Activated T-cell treated with anti-CD3 and anti-CD28 coated beads for 1 hour (primary cell): ENCODE data around the gene RAC3.

Experiments used
- DNase-seq: peaks from one replicate; pipeline ENCODE4 v3.0.0-alpha.2; 2020; ENCODE audit warnings: low read depth

RAC3 gene

DNA sequence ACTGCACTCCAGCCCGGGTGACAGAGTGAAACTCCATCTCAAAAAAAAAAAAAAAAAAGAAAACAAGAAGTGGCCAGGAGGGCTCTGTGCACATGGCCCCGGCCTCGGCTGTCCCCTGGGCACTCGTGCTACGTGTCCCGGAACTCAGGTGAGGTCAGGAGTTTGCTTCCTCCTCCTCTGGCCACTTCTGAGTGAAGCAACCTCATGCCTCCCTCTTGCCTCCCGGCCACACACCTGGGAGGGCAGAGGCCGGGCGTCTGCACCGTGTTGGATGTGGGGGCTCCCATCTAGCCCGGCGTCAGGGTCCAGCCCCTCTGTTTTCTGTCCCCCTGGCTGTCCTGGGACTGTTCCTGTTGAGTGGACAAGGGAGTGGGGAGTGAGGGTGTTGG, 31.9 kb upstream of the RAC3 start:
- DNase-seq: no peak

DNA sequence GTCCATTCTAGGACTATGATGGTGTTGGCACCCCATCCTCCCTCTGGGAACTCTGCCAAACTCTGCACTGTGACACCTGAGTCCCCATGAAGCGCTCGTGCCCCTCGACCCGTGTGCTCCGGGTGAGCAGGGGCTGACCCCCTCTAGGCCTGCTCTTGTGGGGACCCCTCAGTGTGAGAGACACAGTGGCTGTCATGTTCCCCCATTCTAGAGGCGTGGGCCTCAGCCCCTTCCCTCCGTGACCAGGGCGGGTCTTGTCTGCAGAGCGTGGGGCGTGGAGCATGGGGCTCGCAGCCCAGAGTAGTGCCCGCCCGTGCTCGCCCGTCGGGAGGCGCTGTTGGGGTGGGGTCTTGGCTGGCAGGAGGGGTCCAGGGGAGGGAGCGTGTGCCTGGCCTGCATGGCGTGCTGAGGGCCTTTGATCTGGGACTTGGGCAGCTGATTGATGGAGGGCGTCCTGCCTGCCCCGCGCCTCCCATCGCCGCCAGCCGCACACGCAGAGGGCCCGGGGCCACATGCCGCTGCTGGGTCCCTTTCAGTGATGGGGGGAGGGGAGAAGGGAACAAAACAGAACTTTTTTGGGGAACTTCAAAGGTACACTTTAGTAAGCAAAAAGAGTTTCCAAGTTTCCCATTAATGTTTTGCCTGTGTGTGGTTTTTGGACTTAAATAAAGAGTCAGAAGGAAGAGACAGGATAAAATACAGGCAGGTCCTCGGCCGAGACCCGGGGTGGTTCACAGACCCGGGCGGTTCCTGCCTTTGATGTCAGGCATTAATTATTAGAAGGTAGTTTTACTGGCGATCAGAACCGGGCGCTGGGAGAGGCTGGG, 31.3 kb upstream of the RAC3 start:
- no peak for DNase-seq

DNA sequence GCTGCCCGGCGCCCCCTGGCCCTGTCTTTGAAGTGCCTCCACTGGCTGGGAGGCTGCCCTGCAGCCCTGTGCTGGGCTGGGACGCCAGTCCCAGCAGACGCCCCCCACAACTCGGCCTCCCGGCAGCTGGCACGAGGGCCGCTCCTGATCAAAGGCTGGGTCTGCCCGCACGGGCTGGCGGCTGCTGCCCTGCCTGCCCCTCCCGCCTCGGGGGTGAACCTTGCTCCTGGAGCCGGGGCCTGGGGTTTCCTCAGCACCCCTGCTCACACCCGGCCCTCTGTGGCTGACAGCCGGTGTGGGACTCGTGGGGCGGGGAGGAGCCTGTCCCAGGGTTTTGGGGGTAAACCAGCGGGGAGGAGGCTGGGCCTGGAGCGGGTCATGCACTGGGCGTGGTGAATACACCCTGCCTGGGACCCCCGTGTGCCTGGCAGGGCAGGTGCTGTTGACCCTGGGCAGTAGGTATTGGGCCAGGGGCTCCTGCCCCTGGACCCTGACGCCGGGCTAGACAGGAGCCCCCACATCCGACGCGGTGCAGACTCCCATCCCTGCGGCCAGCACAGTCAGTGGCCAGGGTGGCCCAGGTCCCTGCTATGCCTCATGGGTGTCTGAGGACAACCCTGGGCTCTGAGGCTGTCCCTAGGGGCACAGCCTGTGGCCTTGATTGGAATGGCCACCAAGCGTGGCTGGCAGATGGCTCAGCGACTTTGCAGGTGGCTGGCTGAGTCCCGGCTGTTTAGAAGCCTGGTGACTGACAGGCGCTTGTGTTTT, 30.5 kb upstream of the RAC3 start:
- DNase-seq: no peak

DNA sequence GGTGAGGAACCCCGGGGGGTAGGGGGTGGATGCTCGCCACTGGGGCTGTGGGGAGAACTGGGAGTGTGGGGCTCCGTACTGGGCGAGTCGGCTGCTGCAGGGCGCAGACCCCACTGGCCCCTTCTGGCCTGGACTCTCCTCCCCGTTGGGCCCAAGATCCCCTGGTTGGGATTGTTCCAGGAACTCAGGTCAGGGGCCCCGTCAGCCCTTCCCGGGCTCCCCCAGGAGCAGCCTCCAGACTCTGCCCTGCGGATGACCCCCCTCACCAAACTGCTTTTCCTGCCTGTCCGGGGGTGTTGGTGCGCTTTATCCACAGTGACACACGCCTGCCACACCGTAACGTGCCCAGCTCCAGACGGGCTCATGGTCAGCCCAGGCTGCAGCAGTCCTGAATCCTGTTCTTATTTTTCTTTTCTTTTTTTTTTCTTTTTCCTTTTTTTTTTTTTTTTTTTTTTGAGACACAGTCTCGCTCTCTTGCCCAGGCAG, 29.9 kb upstream of the RAC3 start:
- no peak for DNase-seq

DNA sequence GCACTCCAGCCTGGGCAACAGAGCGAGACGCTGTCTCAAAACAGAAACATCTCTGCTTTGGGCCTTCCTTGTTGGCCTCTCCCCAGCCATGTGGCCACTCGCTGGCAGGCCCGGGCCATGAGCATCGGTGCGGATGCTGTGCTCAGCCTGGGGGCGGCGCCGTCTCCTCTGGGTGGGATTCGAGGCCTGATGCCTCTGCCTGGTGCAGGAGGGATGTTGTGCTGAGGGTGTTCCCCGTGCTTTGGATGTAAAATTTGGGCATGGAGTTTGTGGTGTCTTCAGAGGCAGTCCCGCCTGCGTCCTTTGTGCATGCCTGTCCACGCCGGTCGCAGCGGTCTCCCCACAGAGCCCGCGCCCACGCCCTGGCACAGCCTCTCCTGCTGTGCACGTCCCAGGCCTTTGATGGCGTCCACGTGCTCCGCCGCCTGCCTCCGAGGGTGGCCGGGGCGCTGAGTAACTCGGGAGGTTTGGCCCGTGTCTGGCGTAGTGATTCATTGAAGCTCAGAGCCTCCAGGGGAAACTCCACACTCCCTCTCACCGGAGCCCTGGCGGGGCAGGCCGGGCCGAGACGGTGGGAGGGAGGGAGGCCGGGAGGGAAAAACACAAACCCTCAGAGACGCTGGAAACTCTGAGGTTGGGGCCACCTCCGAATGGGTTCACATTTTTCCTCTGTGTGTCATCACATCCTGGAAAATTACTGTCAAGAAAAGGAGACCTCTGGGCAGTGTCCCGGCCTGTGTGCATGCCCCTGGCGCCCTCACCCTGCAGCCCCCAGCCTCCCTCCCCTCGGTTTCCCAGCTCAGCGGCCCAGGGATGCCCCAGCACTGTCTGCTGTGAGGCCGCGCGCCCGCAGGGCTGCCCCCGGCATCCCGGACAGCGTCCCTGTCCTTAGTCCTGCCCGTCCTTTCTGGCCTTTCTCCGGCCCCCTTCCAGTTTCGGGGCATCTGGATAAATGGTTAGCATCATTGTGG, 27.8 kb upstream of the RAC3 start:
- DNase-seq: no peak

DNA sequence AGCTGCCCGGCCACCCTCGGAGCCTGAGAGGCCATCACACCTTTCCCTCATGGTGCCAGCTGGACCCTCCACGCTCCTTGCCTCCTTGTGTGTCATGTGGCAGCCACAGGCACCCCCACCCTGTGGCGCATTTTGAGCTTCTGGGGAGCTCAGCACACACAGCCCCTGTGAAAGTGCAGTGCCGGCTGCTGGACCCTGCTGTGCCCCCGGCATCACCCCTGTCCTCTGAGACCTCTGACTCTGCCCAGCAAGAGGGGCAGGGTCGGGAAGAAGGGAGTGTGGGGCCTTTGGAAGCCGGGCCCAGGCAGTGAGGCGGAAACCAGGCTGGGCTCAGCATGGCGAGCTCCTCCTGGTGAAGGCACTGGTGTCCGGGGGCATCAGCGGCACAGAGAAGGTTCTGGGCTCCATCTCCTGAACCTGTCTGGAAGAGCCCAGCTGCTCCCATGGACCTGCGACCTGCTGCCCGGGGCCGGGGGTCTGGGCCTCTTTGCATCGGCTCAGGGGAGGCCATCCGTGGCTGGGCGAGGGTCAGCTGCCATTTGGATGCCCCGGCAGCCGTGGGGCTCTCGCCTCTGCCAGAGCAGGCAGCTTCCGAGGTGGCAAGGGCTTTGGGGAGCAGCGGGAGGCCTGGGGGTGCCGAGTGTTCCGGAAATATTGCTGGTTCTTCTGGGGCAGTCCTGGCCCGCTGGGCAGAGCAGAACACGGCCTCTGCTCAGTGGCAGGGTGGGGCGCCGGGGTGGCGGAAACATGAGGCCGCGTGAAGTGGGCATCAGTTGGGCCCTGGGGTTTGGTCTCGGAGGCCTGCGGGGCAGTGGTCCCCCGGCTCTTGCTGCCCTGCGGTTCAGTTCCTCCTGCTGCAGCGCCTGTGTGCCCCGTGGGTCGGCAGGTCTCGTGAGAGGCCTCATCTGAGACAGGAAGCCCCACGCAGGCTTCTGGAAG, 26.7 kb upstream of the RAC3 start:
- DNase-seq: no peak

DNA sequence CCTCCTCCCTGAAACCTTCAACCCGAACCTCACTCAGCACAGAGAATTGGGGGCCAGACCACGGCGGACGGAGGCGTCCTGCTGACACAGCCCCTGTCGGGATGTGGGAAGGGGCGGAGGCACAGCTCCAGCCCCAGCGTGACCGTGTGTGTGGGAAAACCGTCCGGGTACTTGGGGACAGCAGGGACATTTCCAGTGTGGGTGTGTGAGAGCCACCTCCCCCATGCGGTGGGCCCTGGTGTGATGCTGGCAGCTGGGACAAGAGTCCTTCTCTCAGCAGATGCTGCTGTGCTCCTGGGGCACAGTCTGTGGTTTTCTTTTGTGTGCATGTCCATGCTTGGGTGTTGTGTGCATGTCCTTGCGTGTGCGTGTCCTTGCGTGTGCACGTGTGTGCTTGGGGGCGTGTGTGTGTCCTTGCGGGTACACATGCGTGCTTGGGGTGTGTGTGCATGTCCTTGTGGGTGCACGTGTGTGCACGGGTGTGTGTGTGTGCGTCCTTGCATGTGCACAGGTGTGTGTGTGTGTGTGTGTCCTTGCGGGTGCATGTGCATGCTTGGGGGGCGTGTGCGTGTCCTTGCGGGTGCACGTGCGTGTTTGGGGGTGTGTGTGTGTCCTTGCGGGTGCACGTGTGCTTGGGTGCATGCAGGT, 25.7 kb upstream of the RAC3 start:
- no peak for DNase-seq

DNA sequence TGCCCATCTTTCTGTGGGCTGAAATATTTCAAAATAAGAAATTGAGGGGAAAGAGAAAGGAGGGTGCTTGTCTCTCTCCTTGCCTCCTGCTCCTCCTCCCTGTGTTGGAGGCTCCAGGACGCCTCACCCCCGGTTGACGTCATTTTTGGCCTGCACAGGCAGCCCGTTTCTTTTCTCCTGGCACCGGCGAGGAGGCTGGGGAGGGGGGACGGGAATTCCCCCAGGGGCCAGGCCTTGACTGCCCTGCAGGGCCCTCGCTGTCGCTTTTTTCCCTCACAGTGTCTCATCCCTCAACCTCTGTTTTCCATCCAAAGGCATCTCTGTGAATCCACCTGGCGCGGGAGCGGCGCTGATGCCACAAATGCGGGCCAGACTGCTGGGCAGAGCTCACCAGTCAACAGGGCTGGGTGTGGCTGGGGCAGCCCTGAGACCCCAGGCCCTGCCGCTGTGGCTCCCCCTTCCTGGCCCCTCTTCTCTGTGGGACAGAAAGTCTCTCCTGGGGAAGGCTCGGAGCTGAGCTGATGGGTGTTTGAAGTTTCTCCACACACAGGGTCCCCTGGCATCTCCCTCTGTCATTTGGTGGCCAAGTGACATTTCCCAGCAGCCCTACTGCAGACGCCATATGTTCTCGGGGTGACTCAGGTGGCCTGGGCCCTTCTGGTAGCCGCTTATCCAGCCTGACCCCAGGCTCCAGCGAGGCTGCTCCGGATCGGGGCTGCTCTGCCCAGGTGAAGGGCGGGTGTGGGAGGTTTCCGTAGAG, 24.8 kb upstream of the RAC3 start:
- no peak for DNase-seq

DNA sequence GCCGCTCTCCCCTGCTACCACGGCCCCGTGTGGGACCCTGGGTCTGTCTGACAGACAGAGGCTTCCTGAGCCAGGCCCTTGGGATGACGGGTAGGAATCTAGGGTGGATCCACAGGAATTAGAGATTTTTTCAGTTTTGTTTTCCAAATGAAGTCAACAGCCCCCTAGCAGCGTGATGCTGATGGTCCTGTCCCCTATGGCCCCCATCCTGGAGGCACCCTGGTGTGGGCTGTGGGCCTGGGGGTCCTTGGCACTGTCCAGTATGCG, 24.3 kb upstream of the RAC3 start:
- no peak for DNase-seq

DNA sequence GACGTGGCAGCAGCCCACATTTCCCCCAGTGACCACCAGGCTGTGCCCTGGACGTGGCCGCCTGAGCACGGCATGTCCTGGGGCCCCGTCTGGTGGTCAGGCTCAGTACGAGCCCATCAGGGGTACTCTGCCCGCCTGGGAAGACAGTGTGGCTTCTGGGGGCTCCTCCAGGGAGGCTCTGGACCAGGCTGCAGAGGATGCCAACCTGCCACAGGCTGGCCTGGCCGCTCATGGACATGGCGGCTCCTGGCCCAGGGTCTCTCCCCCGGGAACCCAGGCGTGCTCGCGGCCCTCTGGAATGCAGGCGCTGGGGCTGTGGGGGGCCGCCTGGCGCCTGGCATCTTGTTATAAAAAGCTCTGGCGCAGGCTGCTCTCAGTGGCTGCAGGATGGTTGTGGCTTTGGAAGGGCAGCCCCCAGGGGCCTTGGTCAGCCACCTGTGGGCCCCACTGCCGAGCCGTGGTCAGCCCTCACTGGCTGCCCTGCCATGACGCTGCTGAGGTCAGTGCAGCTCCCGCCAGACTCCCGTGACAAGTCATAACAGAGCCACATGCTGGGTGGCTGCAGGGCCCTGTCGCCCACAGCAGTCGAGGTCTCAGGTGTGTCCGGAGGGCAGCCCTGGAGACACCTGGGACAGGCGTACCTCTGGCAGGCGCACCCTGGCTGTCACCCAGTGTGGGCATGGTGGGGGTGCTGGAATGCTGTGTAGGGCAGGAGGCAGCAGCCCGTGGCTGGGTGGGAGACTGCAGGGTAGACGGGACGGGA, 23.8 kb upstream of the RAC3 start:
- DNase-seq: no peak

DNA sequence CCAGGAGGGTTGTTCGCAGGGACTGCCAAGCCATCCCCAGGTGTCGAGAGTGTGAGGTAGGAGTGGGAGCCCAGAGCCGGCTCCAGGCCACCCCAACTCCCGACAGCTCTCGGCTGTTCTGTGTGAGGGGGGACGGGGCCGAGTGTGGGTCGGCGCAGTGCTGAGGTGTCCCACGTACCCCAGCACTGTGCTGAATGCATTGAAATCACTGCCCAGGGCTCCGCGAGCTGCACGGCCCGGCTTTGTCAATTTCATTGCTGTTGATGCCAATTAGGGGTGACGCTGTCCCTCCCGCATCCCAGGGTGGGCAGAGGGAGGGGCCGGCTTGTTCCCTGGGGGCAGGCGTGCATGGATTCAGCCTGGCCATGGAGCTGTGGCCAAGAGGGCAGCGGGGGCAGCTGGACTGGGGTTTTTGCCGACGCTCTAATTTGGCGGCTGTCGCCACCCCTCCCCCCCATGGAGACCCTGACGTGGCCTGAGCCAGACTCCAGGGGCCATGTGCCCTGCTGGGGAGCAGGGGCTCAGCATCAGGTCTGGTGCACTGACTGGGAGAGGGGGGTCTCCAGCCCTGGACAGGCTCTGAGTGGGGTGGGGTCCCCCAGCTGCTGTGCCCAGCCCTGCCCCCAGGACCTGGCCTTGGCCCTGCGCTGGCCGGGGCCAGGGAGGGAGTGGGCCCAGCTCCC, 23.1 kb upstream of the RAC3 start:
- DNase-seq: no peak

DNA sequence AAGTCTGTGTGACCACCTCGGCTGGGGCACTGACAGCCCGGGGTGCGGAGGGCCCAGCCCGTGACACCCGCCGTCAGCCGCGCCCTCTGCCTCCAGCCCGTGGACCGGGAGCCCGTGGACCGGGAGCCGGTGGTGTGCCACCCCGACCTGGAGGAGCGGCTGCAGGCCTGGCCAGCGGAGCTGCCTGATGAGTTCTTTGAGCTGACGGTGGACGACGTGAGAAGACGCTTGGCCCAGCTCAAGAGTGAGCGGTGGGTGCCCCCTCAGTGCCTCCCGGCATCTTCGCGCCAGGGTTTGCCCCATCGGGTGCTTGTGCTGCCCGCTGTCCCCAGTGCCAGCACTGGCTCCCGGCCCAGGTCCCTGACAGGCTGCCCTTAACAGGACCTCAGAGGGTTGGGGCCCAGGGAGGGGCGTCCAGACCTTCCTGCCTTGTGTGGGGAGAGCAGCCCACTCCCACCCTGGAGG, 22.5 kb upstream of the RAC3 start:
- no peak for DNase-seq

DNA sequence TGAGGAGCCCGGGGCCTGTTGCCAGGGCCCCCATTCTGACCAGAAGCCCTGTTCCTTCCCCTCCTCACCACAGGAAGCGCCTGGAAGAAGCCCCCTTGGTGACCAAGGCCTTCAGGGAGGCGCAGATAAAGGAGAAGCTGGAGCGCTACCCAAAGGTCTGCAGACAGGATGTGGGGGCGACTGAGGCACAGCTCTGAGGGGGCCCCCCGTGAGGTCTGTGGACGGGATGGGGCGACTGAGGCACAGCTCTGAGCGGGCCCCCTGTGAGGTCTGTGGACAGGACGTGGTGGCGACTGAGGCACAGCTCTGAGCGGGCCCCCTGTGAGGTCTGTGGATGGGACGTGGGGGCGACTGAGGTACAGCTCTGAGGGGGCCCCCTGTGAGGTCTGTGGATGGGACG, 22.1 kb upstream of the RAC3 start:
- DNase-seq: no peak

DNA sequence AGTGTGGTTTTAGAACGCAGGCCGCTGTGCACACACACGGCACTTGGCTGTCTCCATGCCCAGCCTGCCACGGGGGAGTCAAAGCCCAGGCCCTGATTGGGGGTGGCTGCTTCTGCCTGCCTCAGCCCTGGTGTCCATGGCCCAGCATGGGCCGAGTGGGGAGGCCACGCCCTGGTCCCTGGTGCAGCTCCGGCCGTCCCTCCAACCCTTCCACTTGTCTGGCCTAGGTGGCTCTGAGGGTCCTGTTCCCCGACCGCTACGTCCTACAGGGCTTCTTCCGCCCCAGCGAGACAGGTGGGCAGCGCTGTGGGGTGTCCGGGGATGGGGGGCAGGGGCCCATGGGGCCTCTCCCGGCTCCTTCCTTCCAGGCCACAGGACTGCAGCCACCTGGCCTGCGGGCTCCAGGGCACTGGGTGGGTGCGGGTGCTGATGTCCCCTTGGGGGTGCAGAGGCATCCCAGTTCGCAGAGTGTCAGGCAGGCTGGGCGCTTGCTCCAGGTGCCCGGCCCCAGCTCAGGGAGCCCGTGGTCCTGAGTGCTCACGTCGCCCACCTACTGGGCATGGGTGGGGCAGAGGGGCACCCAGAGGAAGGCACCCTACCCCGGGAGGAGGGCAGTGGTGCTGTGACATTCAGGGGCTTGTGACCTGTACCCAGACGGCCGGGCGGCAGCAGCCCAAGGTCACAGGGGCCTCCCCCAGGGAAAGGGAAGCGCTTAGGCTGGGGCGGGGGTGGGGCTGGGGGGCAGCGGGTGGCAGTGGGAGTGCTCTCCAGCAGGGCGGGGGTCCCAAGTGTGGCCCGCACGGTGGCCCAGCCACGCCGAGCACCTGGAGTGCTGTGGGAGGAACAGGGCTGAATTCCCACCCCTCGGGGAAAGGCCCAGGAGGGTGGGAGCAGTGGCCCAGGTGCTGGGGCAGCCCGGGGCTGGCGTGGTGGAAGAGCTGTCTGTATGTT, 20.6 kb upstream of the RAC3 start:
- DNase-seq: no peak

DNA sequence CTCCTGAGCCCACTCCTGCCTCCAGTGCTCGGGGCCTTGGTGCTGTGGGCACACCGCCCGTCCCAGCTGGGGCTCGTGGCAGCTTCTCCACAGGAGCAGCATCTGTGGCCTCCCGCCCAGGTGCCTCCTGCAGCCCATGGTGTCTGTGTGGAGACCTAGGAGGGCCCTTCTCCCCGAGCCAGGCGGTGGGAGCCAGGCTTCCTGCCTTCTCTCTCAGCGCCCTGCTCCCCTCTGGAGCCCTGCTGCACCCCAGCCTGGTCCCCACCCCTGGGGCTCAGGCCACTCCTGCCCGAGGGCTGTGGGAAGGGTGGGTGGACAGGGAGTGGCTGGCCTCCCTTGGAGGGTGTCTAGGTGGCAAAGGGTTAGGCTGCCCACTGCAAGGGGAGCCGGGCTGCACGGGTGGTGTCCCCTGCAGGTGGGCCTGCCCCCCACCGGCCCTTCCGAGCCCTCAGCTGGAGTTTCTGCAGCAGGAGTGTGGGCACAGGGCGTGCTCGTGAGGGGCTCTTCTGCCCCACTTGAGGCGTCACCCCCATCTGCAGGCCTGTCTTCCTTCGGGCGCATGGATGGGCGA, 19.8 kb upstream of the RAC3 start:
- no peak for DNase-seq

DNA sequence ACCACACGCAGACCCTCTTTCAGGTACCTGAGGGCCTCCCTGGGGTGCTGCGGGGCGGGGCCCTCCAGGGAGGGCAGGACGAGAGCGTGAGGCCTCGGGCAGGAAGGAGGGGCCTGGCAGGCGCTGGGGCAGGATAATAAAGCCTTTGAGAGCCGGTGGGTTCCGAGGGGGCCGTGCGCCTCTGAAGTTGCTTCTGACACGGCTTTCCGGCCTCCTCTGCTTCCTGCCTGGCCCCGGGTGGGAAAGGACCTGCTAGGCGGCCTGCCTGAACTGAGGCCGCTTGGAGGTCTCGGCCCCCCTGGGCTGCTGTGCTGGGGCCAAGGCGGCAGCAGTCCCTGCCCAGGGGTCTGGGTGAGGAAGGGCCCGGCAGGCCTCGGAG, 19.2 kb upstream of the RAC3 start:
- no peak for DNase-seq

DNA sequence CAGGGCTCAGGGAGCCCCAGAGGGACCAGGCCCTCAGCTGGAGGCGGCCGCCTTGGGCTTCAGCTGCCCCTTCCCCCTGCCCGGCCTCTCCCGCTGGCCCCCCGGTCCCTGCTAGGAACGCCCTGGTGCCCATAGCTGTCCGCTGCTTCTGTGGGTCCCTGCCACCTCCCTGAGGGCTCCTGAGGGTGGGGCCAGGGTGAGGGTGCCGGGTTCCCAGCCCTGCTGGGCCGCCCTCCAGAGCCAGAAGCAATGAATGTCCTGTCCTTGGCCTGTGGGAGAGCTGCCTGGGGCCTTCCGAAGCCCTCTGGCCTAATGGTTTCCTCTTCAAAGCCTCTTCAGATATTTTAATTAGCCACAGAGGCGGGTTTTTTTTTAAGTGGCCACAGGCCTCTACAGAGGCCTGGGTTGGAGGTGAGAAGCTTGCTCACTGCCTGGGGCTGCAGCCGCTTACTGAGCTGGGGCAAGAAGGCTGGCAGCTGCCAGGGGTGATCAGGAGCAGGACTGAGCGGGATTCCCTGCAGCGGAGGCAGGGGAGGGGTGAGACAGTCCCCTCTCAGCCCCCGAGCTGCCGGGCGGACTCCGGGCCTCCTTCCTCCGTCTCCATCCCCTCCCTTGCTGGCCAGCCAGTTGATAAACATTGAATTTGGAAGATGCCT, 18.7 kb upstream of the RAC3 start:
- no peak for DNase-seq
